Measurements from ENCODE around the gene SPIRE2.
"Not testable (repeated sequence)": the region's sequence is repeated elsewhere in the genome, so short reads cannot be mapped to it uniquely, and the experiment has no call there.

Gene SPIRE2

GRCh38 chr16:89898201-89898967, 70.1 kb downstream of the SPIRE2 start:
- no peak for DNase-seq (ENCODE audit: low spot score)

- DNase-seq (ENCODE audit: low spot score), result no peak
These were observed 71.7 kb downstream of the SPIRE2 start for GRCh38 chr16:89899879-89900481.

GRCh38 chr16:89900885-89901284, 72.6 kb downstream of the SPIRE2 start:
- DNase-seq (ENCODE audit: low spot score), result no peak

- DNase-seq (ENCODE audit: low spot score), result no peak
These were observed 74.7 kb downstream of the SPIRE2 start for GRCh38 chr16:89902980-89903379.

GRCh38 chr16:89903908-89904515, 75.7 kb downstream of the SPIRE2 start:
- no peak for DNase-seq (ENCODE audit: low spot score)

GRCh38 chr16:89904606-89905510, 76.6 kb downstream of the SPIRE2 start:
- no peak for DNase-seq (ENCODE audit: low spot score)

- no peak for DNase-seq (ENCODE audit: low spot score)
These were observed 77.3 kb downstream of the SPIRE2 start for GRCh38 chr16:89905511-89906139.

GRCh38 chr16:89906140-89907025, 78.1 kb downstream of the SPIRE2 start:
- DNase-seq (ENCODE audit: low spot score), result no peak

GRCh38 chr16:89907055-89907814, 79.0 kb downstream of the SPIRE2 start:
- no peak for DNase-seq (ENCODE audit: low spot score)

- no peak for DNase-seq (ENCODE audit: low spot score)
These were observed 80.0 kb downstream of the SPIRE2 start for GRCh38 chr16:89908236-89908635.

GRCh38 chr16:89909777-89910716, 81.8 kb downstream of the SPIRE2 start:
- peak; percentile 98 for DNase-seq (ENCODE audit: low spot score)

GRCh38 chr16:89910717-89911354, 82.6 kb downstream of the SPIRE2 start:
- DNase-seq (ENCODE audit: low spot score), result no peak

GRCh38 chr16:89911375-89911774, 83.1 kb downstream of the SPIRE2 start:
- no peak for DNase-seq (ENCODE audit: low spot score)

GRCh38 chr16:89912143-89912542, 83.9 kb downstream of the SPIRE2 start:
- DNase-seq (ENCODE audit: low spot score), result no peak

GRCh38 chr16:89912627-89913026, 84.4 kb downstream of the SPIRE2 start:
- DNase-seq (ENCODE audit: low spot score), result no peak

- no peak for DNase-seq (ENCODE audit: low spot score)
These were observed 85.4 kb downstream of the SPIRE2 start for GRCh38 chr16:89913408-89914387.

GRCh38 chr16:89914642-89915285, 86.5 kb downstream of the SPIRE2 start:
- DNase-seq (ENCODE audit: low spot score), result not testable (repeated sequence)

Measured in HuH-7.5 (cell line).